PFSK-1 (cell line): ENCODE data around the gene SDF4.

Experiments used
- FOXP2 ChIP-seq: optimal IDR thresholded peaks from 2 replicates; pipeline ENCODE3; 2011; ENCODE audit warnings: borderline replicate concordance, control low read depth, inconsistent platforms; ENCODE audit not compliant: insufficient read depth; ENCODE audit errors: extremely low read length, extremely low read depth
- POLR2AphosphoS5 ChIP-seq: IDR thresholded peaks from 2 replicates; pipeline ENCODE4 v1.6.1; 2012; ENCODE audit warnings: low read depth, mild to moderate bottlenecking, control low read depth, low read length, moderate library complexity
- REST ChIP-seq, 2 experiments: IDR thresholded peaks; 2 replicates each; pipeline versions ENCODE4 v1.6.1 to v1.8.0; 2011 to 2012; ENCODE audit warnings: low read depth in 2 of 2, low read length in 2 of 2, control low read depth in 1 of 2, inconsistent platforms in 1 of 2, mild to moderate bottlenecking in 1 of 2, moderate library complexity in 1 of 2; ENCODE audit not compliant: insufficient read depth in 1 of 2
- SIN3A ChIP-seq: IDR thresholded peaks from 2 replicates; pipeline ENCODE4 v1.6.1; 2012; ENCODE audit warnings: mild to moderate bottlenecking, low read length, moderate library complexity, borderline replicate concordance; ENCODE audit not compliant: insufficient read depth
- TAF1 ChIP-seq: IDR thresholded peaks from 2 replicates; pipeline ENCODE4 v1.6.1; 2012; ENCODE audit warnings: low read length, control low read depth, borderline replicate concordance; ENCODE audit not compliant: insufficient read depth

Gene SDF4

DNA sequence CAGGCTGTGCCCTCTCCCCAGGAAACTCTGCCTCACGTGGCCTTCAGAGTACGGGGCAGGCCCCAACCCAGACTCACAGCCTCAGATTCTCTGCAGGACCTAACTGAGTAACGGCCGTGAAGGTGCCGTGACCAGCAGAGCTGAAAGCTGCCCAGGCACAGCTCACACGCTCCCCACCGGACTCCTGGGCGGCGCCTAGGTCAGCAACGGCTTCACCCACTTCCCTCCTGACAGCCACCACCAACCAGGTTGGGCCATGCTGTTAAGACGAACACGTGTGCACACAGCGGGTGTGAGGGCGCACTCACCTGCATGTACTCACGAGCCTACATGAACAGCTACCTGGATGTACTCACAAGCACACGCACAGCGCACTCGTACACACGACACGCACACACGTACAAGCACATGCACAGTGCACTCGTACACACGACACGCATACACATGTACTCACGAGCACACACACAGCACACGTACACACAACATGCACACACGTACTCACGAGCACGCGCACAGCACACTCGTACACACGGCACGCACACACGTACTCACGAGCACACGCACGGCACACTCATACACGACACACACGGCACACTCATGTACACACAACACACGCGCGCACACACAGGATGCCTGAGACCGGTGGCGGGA is 9.1 kb downstream of the SDF4 start:
- TF ChIP-seq REST (IDR thresholded peaks at IDR 0.05; ENCODE audit: insufficient read depth in 1 of 2, low read depth in 2 of 2, low read length in 2 of 2) (no peak), FOXP2 (no peak), TAF1 (no peak), POLR2AphosphoS5 (no peak), SIN3A (no peak)

- no peak for TF ChIP-seq POLR2AphosphoS5
- TF ChIP-seq SIN3A, result no peak
- no peak for TF ChIP-seq FOXP2
- TF ChIP-seq REST (IDR thresholded peaks at IDR 0.05; ENCODE audit: insufficient read depth in 1 of 2, low read depth in 2 of 2, low read length in 2 of 2), result no peak
- no peak for TF ChIP-seq TAF1
These were observed 9.8 kb downstream of the SDF4 start for GRCh38 chr1:1221887-1222574.

GRCh38 chr1:1220197-1220596 is 11.6 kb downstream of the SDF4 start:
- TF ChIP-seq REST (IDR thresholded peaks at IDR 0.05; ENCODE audit: insufficient read depth in 1 of 2, low read depth in 2 of 2, low read length in 2 of 2) (no peak), FOXP2 (no peak), POLR2AphosphoS5 (no peak), TAF1 (no peak), SIN3A (no peak)

GRCh38 chr1:1219341-1219740 is 12.5 kb downstream of the SDF4 start:
- TF ChIP-seq SIN3A, result no peak
- TF ChIP-seq TAF1, result no peak
- TF ChIP-seq REST (IDR thresholded peaks at IDR 0.05; ENCODE audit: insufficient read depth in 1 of 2, low read depth in 2 of 2, low read length in 2 of 2), result no peak
- no peak for TF ChIP-seq FOXP2
- TF ChIP-seq POLR2AphosphoS5, result no peak
